ENCODE results near the gene GAS7. TPM values are rescaled to one million over a fixed set of nuclear protein-coding genes. Genes with fewer than 3 reads are reported as not detected.

Gene GAS7
- total RNA-seq, 1 experiment from 2014 or later = 6.0 TPM

- Histone ChIP-seq H2BK15ac (ENCODE audit: low read depth, low read length) (no peak overlapping the region), H2AK5ac (ENCODE audit: insufficient read length, low read length) (no peak overlapping the region), H4K5ac (ENCODE audit: insufficient read length, low read depth, low read length) (no peak overlapping the region), H3K27ac (ENCODE audit: insufficient read length, low read depth, low read length) (no peak overlapping the region), H4K91ac (ENCODE audit: insufficient read length, low read depth, low read length) (no peak overlapping the region), H3K4me1 (ENCODE audit: insufficient read depth, low read length) (no peaks in the 10 kb centered on the region), H2BK20ac (ENCODE audit: low read depth, low read length, poor library complexity, severe bottlenecking) (no peak overlapping the region), H2BK12ac (ENCODE audit: insufficient read length, low read depth, low read length) (no peak overlapping the region), H3T11ph (ENCODE audit: low read length) (no peak overlapping the region), H2AFZ (ENCODE audit: low read length) (no peak overlapping the region), H3K4ac (ENCODE audit: low read depth, low read length) (no peak overlapping the region), H3K79me1 (ENCODE audit: insufficient read depth, low read depth, low read length, poor library complexity, severe bottlenecking) (no peaks in the 10 kb centered on the region), H2BK120ac (ENCODE audit: low read depth, low read length, poor library complexity, severe bottlenecking) (no peak overlapping the region), H3K23me2 (ENCODE audit: insufficient read length, low read depth, low read length, poor library complexity, severe bottlenecking) (no peaks in the 10 kb centered on the region), H3K23ac (ENCODE audit: insufficient read length, low read depth, low read length) (no peak overlapping the region), H3K18ac (ENCODE audit: insufficient read length, low read depth, low read length) (no peak overlapping the region), H3K79me2 (ENCODE audit: insufficient read depth, low read length) (no peaks in the 10 kb centered on the region), H3K27me3 (ENCODE audit: insufficient read depth, low read length) (no peaks in the 10 kb centered on the region), H3K9ac (ENCODE audit: extremely low read depth, insufficient read length, low read length) (no peak overlapping the region), H4K20me1 (ENCODE audit: control insufficient read depth, insufficient read depth, insufficient read length) (no peaks in the 10 kb centered on the region), H3K9me3 (ENCODE audit: control insufficient read depth, low read depth, low read length) (no peaks in the 10 kb centered on the region), H4K8ac (replicated peaks; ENCODE audit: insufficient read length, low read depth, low read length) (no peak overlapping the region), H3K4me2 (ENCODE audit: insufficient read depth, insufficient read length, low read length) (no peak overlapping the region), H2BK5ac (ENCODE audit: insufficient read length, low read length) (no peak overlapping the region), H3K56ac (ENCODE audit: insufficient read length, low read depth, low read length) (no peak overlapping the region), H3K14ac (ENCODE audit: insufficient read depth, low read length) (no peak overlapping the region)
- H3K27ac Mint-ChIP-seq = peak overlapping the region in 1 of 3 experiments; percentile 30; a peak in 2 of 7 replicates
- no CpG with 5 or more reads among the region's 8 CpGs for WGBS (ENCODE audit: extremely low coverage, insufficient read length, low lambda C conversion rate)
- TF ChIP-seq CTCF (conservative IDR thresholded peaks at IDR 0.05) = no peak
- DNase-seq = no peak
- H3K36me3 Mint-ChIP-seq (ENCODE audit: insufficient read depth in 1 of 3, low read depth in 3 of 3) = no peaks in the 10 kb centered on the region; a peak in 1 of 7 replicates
- no peaks in the 10 kb centered on the region for H3K27me3 Mint-ChIP-seq (ENCODE audit: low read depth)
- no peaks in the 10 kb centered on the region for H3K9me3 Mint-ChIP-seq
- peaks cover 0 to 3% of the 10 kb centered on the region in 2 experiments; a peak in 2 of 4 replicates for H3K4me1 Mint-ChIP-seq
- H3K4me3 Mint-ChIP-seq = no peak overlapping the region
Measured at GRCh38 chr17:10149573-10150399, 48.6 kb downstream of the GAS7 start.
